NCI-H2029 treated with DMSO at 0.1 percent for 48 hours (cell line): ENCODE measurements around the gene CPA5.
"Not testable (repeated sequence)": the region's sequence is repeated elsewhere in the genome, so short reads cannot be mapped to it uniquely, and the experiment has no call there.

Source experiments
- DNase-seq: peaks from one replicate; lab custom pipeline; 2025; lab: John Stamatoyannopoulos, UW

The CPA5 gene

DNA sequence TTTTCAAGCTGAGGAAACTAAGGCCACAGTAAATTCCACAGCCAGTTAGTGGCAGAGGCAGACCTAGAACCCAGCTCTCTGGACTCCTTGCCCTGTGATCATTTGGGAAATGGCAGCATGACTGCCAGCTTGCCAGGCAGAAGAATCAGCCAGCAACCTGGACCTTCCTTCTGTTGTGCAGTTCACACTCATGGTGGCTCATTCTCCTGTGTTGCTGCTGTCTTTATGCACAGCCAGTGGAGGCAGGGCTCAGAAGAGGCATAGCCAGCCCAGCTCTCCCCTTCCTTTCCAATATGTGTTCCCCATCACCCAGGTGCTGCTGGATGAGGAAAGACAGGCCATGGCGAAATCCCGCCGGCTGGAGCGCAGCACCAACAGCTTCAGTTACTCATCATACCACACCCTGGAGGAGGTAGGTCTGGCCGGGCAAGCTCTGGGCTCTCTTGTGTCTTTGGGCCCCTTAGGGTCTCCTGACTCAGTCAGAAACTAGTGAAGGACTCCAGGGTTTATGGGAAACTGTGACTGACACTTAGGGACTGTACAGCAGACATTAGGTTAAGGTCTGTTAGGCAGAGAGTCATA is 14.8 kb downstream of the CPA5 start:
- no peak for DNase-seq

DNA sequence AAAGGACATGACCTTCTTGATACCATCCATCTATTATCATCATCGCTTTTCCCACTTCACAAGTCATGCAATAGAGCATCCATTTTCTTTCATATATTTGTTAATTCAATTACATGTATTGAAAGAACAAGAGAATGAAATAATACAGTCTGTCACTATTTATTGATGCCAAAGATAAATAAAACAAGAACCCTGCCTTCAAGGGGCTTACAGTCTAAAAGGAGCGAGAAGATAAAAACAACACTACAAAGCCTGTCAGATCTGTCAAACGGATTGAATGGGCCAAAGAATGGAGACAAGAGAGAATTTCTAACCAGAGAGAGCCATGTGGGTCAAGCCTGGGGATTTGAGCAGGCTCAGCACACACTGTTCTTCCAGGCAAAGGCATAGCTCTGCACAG is 15.9 kb downstream of the CPA5 start:
- DNase-seq, result no peak

DNA sequence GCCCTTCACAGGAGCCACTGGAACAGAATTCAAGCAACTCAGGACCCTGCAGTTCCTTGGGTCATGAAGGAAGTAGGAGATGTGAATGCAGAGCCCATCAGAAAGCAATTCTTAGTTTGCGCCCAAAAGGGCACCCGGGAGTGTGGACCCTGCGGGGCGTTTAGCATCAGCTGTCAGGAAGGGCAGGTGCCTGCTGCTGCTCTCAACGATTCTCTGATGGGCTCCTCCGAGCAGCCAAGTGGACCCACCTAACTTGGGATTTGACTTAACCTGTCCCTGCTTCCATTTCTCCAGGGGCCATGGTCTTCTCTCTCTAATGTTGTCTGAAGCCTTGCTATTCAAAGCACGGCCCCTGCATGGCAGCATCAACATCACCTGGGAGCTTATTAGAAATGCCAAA is 17.1 kb downstream of the CPA5 start:
- DNase-seq, result no peak

DNA sequence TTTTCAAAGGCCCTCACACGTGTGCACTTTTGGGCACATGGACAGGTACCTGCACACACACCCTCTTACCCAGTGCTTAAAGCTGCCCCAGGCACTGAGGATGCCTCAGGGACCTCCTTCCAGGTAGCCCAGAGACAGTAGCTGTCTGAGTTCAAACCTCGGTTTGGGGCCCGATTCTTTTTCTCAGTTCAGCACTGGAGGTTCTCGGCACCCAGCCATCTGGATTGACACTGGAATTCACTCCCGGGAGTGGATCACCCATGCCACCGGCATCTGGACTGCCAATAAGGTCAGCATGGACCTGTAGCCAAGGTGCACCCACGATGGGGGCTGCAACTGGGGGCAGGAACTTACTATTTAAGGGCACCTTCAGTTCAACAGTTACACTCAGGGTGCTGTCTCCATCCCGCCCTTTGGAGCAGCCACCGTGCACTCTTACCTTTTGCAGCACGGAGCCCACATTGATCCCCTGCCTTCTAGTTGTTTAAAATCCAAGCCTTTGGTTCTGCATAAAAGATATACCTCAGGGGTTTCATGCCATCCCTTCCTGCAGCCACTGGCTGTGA is 17.7 kb downstream of the CPA5 start:
- DNase-seq, result no peak

DNA sequence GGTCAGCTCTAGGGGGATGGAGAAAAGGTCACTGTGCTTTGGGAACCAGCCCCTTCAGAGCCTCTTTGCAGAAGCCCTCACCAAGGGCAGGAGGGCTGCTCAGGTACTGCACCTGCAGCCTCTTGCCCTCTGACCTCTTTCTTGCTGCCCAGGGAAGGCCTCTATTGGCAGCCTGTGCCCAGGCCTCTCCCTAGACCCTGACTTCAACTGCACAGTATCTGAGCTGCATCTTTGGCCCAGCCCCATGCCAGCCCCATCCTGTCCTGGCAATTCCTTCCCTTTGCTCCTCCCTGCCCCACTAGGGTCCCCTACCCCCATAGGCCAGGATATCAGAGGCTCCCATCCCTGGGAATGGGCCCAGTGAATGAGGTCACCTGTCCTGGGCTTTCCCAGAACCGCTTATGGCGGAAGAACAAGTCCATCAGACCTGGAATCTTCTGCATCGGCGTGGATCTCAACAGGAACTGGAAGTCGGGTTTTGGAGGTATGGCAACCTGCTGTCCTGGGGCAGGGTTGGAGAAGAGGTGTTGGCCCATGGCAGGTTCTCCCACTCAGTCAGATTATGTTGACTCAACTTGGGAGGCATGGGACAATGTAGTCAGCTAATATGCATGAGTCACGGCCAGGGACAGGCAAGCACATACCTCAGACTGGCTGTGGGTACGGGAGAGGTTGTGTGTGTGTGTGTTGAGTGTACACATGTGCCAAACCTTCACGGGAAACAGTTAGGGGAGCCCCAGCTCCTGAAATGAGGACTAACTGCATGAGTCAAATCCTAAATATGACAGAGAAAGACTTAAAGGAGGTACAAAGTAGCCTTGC is 18.6 kb downstream of the CPA5 start:
- no peak for DNase-seq

DNA sequence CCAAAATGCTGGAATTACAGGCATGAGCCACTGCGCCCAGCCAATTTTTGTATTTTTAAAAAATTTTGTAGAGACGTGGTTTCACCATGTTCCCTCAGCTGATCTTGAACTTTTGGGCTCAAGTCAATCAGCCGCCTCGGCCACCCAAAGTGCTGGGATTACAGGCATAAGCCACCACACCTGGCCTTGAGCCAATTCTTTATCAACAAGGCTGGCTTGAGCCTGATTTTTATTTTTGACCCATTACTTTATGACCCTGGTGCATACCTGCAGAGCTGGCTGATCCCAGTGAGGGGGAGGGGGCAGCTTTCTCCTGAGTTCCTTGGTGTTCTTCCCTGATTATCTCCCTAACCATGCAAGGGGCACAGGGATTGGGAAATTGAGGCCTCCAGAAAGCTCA is 19.8 kb downstream of the CPA5 start:
- DNase-seq, result peak; percentile 23

DNA sequence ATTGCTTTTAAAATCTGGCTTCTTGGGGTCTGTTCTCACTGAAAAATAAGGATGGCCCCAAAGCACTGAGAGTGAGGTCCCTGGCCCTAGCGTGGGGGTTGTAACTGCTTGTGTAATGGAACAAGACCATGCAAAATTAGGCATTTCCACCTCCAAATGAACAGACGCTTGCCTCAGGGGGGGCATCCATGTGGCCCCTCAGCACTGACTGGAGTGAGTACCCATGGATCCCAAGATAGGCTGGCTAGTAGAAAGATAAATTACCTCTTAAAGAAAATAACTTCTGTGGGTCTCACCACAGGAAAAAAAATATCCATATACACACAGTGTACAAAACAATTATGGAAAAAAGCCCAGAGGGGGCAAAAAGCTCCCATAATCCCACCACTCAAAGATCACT is 20.5 kb downstream of the CPA5 start:
- no peak for DNase-seq

DNA sequence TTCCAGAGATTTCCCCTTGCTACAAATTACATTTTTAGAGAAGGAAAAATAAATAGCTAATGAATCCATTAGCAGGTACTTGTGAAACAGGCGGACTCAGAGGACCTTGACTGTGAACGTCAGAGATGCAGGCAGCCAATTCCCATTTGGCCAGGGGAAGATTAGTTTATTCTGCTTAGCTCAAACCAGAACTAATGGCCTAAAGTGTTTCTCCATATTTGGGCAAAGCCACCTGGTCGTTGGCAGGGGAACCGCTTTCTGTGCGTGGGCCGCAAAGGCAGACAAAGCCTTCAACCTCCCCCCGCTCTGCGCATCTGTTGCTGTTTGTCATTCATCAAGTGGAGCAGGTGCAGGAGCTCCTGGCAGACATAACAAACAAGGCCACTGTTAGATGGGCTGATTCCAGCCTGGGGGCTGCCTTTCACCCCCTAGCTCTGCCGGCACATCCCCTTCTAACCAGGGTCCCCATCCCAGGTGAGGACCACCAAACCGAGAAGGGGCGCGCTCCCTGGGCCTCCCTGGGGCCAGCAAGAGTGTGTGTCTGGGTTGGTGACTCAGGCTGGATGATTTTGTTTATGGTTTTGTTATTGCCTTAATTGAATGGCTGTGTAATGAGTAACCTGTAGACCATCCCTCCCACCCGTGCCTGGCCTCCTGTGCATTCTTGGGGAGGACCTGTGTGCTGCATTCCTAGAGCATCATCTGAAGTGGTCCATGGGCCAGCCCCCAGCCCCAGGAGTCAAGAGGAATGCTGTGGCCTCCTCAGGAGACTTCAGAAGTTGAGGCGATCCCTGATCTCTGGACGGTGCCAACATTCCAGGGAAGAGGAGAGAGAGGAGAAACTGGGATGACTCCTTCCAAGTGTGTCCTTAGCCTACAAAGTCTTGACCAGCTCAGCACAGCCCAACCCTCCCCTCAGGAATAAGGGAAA is 21.2 kb downstream of the CPA5 start:
- DNase-seq, result peak; percentile 97

DNA sequence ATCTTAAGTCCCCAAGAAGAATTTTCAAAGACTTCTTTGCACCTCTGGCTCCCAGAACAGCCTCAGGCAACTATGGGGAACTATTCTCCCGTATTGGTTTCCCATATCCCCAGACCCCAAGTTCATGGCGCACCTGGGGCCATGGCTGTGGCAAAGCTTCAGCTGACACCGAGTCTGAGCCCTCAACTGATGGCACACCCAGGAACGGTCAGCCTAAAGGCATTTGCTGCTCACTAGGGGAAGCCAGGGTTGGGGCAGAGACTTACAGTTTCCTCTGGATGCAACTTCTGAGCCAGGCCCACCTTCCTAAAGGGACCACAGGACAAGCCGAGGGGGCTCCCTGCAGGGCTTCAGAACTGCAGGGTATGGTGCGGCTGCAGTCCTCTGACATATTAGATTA is 21.9 kb downstream of the CPA5 start:
- DNase-seq, result no peak

DNA sequence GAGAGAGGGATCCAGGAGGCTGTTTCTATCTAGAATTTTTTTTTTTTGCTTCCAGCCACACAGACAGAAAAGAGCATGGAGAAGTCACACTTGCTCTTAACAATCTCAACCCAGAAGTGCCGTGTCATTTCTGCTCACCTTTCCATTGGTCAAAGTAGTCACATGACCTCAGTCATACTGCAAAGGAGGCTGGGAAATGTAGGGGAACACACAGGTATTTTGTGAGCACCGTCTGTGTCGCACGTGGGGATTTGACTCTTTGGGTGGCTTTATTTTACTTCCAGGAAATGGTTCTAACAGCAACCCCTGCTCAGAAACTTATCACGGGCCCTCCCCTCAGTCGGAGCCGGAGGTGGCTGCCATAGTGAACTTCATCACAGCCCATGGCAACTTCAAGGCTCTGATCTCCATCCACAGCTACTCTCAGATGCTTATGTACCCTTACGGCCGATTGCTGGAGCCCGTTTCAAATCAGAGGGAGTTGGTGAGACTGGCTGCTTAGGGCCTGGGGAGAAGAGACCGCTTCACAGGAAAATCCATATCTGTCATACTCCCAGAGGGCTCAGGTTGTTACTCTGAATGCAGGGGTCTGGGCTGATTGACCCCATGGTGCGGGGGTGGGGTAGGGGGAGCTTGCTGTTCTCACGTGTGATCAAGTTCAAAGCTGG is 22.6 kb downstream of the CPA5 start:
- no peak for DNase-seq

DNA sequence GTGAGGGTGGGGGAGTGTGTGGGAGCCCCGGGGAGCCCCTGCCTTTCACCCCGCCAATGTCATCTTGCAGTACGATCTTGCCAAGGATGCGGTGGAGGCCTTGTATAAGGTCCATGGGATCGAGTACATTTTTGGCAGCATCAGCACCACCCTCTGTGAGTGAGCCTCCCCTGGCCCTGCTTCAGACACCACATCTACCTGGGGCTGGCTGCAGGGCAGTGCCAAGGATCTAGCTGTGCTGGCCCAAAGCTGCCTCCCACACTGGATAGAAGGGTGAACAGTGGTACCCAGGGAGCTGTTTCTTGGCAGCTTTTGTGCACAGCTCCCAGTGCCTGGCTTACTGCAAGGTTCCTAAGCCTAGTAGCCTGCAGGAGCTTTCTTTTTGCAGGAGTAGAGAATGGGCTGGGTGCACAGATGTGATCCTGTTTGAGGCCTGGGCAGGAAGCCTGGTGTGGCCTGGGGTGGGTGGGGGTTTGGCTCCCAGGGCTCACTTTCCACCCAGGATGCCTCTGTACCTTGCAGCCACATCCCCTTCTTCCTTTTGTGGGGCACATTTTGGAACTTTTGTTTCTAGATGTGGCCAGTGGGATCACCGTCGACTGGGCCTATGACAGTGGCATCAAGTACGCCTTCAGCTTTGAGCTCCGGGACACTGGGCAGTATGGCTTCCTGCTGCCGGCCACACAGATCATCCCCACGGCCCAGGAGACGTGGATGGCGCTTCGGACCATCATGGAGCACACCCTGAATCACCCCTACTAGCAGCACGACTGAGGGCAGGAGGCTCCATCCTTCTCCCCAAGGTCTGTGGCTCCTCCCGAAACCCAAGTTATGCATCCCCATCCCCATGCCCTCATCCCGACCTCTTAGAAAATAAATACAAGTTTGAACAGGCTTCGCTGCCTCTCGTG is 23.5 kb downstream of the CPA5 start:
- no peak for DNase-seq

DNA sequence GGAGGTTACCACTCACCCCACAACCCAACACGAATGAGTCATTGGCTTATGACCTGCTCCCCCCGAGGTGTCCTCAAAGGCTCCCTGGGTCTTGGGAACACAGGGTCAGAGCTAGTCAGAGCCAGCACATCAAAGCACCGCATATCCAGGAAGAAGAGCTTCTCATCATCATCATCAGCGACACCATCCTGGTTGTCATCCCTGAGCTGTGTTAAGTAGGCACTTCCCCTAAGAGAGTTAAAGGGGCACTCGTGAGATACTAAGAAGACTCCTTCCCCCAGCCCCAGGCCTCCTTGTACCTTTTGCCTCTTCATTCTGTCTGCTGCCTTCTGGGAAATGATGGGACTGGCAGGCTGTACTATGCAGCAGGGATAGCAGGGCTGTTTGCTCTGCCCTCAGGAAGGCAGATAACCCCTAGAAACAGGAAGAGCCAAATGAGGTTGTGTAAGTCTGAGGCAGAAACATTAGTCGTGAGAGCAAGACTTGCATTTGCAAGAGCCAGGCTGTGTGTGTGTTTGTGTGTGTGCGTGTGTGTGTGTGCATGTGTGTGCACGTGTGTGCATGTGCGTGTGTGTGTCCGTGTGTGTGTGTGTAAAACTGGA is 24.6 kb downstream of the CPA5 start:
- no peak for DNase-seq

DNA sequence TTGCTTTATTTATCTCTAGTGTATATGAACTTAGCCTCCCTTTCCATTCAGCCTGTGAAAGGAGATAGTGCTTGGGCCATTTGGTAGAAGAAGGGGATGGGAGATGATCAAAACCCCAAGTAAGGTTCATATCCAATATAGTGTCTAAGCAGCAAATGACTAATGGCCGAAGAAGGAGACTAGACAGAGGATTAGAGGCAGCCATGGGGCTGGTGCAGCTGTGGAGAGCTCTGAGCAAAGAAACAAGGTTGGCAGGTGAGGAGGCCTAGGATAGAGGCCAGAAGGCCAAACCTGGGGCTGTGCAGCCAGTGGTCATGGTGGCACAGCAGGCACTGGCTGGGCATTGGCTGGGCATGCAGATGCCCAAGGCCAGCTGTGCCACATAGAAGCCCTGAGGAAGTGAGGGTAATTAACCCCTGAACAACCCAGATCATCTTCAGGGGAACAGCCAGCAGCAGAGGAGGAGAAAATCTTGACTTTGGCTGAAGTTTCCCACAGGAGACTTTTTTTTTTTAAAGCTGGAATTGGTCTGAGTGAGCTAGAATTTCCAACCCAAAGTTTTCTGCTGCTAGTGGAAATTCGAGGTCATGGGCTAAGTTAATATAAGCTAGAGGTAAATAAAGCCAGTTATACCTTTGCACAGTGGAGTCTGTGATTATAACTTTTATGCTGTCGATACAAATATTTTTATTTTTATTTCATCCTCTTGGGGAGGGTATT is 25.4 kb downstream of the CPA5 start:
- no peak for DNase-seq

DNA sequence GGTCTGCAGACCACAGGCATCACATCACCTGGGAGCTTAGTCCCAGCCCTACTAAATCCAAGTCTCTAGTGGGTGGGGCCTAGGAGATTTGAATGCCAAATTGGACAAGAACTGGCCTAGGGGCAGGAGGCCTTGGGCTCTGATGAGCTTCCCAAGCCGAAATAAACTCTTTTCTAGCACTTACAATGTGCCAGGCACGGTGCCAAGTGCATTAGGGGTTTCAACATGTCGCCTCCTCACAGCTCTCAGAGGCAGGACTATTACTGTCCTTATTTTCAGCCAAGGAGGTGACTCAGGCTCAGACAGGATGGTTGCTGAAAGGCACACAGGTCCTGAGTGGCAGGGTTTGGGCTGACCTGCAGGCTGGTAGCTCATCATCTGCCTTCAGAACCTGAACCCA is 26.4 kb downstream of the CPA5 start:
- DNase-seq, result no peak

DNA sequence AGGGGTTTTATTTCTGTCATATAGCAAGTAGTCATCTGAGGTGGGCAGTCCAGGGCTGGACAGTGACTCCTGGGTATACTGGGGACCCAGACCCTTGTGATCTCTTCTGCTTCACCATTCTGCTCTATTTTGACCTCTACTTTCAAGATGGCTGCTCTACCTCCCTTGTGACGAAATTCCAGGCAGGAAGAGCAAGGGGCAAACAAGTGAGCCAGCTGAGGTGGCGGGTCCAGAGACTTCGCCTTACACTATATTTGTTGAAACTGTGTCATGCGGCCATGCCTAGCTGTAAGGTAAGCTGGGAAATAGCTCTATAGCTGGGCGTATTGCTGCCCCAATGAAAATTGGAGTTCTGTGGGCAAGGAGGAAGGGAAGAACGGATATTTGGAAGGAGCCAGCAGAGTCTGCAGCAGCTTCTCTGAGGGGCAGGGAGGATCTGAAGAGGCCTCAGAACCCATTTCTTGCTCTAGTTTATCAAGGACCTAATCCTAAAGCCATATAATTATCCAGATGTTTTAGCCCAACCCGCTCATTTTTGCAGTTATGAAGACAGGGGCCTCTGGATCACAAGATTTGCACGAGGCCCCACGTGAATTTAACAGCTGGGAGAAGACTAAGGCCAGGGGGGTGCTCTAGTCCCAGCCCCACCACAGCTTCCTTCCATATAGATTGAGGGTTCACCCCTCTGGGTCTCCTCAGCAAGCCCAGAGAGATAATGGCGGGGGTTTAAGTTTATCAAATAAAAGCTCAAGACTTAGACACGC is 28.0 kb downstream of the CPA5 start:
- DNase-seq, result no peak

DNA sequence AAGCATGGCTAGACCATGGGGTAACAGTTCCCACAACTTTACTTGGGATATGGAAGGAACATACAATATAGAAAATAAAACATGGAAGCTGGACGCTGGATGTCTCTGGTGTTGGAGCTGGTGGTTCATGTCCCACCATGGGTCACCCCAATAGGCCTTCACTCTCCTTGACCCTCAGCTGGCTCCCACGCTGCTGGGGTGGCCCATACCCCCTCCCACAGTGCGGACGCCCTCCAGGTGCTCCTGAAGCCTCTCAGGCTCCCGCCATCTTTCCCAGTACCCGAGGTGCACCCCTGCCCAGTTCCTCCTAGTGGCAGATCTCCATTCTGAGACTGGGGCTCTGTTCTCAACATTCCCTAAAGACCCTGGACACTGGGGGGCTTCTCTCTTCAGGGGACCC is 29.9 kb downstream of the CPA5 start:
- DNase-seq, result no peak

DNA sequence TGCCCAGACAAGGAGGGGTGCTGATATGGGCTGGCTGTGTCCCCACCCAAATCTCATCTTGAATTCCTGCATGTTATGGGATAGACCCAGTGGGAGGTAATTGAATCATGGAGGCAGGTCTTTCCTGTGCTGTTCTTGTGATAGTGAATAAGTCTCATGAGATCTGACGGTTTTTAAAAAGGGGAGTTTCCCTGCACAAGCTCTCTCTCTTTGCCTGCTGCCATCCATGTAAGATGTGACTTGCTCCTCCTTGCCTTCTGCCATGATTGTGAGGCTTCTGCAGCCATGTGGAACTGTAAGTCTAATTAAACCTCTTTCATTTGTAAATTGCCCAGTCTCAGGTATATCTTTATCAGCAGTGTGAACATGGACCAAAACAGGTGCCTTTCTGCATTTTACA is 31.8 kb downstream of the CPA5 start:
- DNase-seq, result not testable (repeated sequence)

DNA sequence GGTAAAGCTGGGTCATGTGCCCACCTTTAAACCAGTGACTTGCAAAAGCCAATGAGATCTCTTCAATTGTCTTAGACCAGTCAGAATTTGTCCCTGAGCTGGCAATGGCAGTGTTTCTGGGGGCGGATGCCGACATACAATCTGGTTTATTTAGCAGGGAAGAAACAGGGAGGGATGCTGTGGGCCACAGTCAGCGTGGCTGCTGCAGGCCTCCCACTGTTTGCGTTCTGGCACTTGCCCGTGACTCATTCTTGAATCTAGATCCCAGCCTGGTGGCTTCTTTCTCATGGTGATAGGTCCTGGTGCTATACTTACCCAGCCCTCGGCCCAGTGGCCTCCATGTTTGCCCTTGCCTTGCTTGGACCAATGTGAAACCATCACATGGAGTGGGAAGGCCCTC is 32.6 kb downstream of the CPA5 start:
- DNase-seq, result no peak

DNA sequence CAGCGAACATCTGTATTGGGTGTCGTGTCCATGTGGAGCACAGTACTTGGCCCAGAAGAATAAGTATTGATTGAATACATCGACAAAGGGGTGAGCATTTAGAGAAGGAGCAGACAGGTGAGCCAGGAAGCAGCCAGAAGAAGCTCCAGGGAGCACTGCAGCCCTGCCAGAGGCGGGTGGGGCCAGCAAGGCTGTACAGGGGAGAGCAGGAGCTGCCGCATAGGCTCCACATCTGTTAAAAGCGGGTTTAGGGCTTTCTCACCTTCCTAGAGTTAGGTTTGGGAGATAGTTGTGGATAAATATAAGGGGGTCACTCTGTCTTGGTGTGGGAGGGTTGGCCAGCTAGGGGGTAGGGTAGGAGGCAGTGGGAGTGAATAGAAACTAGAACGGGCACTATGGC is 34.4 kb downstream of the CPA5 start:
- DNase-seq, result no peak
